Activated CD4-positive, CD25-positive, alpha-beta regulatory T cell (primary cell): ENCODE measurements around the gene TNIP1.

Experiments
- DNase-seq, 4 experiments: peaks; one replicate each; lab custom pipeline; 2025; lab: John Stamatoyannopoulos, UW

Gene TNIP1

DNA sequence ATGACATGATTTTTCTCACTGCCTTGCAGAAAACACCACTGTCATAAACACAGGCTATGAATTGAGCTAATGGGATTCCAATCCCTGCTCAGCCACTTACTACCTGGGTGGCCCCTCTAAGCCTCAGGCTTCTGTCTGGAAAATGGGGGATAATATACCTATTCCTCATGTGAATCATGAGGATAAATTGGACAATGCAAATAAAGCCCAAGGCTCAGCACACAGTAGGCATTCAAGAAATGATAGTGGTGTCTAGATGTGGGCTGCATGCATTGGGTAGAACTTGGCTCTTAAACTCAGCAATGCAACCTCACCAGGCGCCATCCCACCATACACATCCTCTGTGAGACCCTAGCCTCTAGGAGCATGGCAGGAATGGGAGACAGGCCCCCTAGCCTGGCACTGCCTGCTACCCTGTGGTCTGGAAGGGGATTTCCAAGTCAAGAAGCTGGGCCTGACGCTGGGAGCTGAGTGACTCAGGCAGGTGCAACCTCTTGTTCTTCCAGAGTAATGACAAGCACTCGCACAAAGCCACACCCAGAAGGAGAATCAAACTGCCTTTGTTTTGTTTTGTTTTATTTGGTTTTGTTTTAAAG is 2.3 kb upstream of the TNIP1 start:
- DNase-seq = peak; percentile 16 to 54 (median 25)

- no peak for DNase-seq
Measured at GRCh38 chr5:151082282-151082902, 1.6 kb upstream of the TNIP1 start.

DNA sequence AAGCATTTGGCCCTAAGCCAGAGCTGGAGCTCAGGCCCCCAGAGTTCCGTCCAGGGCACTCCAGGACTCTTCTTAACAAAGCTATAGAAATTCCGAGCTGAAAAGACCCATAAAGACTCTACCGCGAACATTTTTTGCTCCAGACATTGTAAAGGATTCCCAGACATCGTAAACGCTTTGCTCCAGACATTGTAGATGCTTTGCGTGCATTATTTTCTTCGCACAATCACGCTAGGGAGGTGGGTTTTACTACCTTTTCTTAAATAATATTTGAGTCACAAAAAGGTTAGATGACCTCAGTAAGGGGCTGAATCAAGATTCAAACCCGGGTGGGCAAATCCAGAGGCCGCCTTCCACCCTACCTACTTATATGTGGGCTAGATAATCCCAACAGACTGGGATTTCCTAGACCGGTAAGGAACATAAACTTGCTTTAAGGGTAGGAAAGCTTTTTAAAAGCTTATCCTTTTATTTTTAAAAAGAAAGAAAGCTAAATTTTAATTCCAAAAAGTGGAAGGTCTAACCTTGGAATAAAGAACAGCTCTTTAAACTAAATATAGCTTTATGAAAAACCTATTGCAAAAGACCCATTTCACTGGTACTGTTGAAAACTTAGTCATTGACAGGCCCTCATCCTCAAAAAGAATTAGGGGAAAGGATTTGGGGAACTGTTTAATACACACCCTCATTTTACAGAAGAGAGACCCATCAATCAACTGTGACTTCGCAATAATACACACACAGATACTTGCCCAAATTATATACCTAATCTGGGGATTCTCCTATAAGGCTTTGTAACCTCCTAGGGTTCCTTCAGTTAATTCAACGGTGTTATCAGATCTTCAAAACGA is 822 bp upstream of the TNIP1 start:
- no peak for DNase-seq

DNA sequence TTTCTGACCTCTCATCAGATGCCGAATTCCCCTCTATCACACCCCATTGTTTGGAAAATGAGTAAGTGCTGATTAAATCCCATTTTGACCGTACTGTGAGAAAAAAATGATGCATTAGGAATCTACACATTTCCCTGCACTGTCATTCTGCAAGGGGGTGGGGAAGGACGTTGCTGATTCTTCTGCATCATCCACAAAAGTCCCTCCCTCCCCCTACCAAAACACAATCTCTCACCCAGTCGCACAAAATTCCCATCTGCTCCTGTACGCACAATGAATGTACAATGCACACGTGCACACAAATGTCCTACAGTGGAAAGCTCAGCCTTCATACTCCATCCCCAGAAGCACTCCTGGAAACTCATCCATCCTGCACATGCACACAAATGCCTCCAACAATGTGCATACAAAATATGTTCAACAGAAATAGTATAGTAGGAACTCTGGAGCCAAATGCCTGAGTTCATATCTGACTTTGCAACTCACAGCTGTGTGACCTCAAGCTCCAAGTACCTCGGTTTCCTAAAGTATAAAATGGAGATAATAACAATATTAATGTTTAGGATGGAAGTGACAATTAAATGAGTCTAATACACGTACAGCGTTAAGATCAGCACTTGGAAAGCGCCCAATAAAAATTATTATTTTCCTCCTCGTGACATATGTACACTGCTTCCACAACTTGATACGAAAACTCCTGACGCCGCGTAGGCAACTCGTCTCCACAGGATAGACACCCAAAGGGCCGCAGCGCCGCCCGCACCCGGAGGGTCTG is 809 bp downstream of the TNIP1 start:
- no peak for DNase-seq

DNA sequence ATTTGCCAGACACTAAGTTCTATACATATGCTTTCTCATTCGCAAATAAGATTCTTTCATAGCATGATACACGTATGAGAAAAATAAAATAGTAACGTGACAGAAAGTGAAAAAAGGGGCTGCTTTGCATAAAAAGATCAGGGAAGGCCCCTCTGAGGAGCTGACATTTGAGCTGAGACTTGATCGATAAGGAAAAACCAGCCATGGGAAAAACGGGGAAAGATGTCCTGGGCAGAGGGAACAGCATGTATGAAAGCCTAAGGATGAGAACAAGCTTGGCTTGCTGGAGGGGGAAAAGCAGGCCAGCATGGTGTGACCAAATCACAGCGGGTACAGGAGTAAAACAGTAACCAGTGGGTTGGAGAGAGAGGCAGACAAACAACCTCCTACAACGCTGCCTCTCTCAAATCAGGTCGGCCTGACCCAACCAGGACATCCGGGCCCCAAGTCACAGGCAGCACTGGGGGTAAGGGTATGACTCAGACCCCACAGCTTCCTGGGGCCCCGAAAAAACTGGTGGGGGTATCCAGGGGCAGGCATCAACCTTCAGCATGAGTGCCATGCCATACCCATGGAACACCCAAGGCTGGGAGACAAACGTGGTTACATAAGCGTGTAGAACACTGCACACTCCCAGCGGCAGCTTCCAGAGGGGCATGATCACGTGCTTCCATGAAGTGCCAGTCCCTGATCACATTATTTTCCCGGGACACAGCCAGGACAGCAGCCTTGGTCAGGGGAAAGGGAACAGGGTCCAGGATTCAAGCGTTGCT is 2.2 kb downstream of the TNIP1 start:
- peak; percentile 42 to 54 (median 50) for DNase-seq

DNA sequence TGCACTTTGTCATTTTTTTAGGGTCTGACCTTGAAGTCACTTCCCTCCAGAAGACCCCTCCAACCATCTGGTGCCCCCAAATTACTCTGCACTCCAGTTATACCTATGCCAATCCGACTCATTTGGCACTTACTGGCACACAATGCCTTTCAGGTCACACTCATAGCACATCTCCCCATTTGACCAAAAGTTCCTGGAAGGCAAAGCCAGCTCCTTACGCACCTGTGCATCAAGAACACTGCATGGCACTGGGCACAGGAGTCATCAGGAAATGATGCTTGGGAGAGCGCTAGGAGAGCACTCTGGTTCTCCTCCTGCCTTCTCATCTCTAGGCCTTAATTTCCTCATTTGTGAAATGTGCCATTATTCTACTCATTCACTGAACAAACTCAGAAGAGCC is 2.9 kb downstream of the TNIP1 start:
- no peak for DNase-seq

DNA sequence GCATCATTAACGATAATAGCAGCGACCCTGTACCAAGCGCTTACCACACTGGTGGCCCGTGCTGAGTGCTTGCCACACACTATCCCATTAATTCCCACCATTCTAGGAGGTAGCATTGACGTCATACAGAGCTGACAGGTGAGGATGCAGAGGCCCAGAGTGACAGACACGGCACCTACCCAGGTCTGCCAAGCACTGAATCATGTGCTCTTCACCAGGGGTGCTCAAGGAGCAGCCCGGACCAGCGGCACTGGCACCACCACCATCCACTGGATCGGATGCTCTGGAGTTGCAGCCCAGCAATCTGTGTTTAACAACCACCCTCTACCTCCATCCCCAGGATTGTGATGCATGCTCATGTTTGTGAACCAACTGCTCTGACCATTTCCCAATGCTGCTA is 3.4 kb downstream of the TNIP1 start:
- DNase-seq = no peak

DNA sequence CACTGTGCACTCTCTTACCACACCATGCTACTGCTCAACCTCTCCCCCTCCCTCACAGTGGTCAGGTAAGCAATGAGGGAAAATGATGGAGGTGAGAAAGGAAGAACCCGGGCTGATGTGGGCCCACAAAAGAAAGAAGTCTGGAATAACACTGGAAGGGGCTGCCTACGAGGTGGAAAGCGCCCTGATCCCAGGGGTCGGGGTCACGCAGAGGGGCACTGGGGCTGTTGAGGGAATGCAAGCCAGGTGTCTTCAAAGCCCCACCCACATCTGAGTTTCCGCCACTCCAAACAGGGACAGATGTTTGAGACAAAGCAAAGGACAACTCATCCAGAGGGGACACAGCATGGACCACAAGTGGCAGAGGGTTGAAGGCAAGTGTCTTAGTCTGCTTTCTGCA is 4.2 kb downstream of the TNIP1 start:
- no peak for DNase-seq

DNA sequence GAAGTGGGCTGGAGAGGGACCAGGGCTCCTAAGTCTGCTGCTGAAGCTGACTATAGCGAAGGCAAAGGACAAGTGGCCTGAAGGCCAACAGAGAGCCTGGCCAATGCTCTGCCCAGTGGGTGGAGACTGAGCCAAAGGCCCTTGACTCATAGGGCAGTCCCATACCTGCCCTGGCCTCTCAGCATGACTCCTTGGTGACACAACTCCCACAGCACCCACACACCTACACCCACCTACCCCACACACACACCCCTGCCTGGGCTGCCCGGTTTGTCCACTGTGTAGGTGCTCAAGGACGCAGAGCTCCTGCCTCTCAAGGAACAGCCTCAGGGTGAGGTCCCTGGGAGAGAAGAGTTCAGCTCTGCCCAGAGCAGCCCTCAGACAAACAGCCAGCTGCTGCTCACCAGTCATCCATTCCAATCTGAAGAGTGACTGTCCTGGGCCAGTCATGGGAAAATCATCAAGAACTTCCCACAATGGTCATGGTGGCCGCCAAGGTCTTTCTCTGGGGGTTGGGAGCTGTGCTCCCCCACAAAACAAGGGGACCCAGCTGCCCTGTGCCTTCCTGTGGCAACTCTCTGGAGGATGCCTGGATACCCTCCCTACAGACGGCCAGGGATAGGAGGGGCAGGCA is 5.0 kb downstream of the TNIP1 start:
- DNase-seq = no peak

DNA sequence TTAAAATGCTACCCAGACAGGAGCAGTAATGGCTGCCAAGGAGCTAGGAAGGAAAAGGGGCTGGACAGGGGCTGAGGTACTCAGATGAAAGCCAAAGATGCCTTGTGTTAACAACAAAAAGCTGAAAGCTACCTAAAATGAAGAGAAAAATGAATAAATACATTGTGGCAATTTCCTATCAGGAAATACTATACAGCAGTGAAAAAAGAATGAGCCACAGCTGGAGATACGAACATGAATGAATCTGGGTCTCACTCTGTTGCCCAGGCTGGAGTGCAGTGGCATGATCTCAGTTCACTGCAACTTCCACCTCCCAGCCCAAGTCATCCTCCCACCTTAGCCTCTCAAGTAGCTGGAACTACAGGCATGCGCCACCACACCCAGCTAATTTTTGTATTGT is 6.3 kb downstream of the TNIP1 start:
- no peak for DNase-seq

- no peak for DNase-seq
Measured at GRCh38 chr5:151073280-151073679, 7.6 kb downstream of the TNIP1 start.

GRCh38 chr5:151072630-151073025 is 8.2 kb downstream of the TNIP1 start:
- DNase-seq = no peak

DNA sequence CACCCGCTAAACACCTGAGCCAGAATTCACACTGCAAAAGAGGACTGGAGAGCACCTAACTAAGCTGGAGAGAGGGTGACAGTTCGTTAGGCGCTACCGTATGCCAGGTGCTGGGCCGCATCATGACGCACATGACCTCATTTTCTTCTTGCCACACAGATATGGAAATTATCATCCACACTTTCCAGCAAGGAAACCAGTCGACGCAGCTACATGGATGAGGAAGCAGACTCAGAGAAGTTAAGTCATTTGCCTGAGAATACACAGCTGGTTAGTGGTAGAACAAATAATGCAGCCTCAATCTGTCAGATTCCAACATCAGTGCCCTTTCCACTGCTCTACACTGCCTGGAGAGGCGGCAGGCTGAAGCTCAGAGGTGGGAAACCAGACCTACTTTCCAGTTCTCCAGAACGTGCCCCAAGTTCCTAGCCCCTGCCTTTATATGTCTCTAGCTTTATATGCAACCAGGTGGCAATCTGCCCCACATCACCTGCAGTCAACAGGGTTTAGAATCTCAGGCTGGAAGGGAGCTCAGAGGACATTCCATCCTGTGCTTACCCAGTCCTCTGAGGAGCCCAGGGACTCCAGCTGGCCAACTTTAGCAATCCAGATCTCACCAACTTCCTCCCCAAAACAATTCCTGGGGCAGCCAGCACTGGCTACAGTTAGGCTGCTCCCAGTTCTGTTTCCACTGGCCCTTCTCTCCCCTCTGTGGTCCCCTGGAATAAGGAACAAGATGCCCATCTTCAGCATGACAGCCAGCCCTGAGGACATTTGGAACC is 8.8 kb downstream of the TNIP1 start:
- DNase-seq = no peak

DNA sequence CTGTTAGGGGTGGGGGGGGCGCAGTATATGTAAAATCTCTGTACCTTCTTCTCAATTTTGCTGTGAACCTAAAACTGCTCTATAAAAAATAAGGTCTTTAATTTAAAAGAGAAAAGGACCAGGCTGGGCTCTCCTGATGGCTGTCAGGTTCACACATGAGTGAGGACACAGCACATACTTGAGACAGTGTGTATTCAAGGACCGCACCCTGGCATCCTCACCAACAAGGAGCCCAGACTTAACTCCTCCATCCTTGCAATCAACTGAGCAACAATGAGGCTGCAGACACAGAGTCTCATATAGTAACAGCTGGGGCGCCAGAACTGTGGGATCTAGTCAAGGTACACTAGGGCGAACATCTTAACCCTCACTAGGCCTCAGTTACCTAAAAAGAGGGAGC is 9.8 kb downstream of the TNIP1 start:
- no peak for DNase-seq

DNA sequence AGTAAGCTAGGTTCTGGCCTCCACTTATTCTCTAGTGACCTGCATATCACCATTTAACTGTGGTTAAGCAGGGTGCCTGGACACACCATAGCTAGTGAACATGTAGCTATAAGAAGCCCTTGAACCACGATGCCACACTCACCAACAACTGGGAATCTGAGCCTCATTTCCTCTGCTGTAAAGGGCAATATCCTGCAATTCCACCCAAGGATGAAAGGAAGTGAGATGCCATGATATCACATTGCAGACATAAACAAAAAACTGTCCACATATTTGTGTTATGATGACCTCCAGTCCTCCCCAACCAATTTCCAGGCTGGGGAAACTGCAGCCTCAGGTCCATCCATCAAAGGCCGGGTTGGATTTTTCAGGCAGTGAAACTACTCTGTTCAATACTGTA is 10.4 kb downstream of the TNIP1 start:
- no peak for DNase-seq

DNA sequence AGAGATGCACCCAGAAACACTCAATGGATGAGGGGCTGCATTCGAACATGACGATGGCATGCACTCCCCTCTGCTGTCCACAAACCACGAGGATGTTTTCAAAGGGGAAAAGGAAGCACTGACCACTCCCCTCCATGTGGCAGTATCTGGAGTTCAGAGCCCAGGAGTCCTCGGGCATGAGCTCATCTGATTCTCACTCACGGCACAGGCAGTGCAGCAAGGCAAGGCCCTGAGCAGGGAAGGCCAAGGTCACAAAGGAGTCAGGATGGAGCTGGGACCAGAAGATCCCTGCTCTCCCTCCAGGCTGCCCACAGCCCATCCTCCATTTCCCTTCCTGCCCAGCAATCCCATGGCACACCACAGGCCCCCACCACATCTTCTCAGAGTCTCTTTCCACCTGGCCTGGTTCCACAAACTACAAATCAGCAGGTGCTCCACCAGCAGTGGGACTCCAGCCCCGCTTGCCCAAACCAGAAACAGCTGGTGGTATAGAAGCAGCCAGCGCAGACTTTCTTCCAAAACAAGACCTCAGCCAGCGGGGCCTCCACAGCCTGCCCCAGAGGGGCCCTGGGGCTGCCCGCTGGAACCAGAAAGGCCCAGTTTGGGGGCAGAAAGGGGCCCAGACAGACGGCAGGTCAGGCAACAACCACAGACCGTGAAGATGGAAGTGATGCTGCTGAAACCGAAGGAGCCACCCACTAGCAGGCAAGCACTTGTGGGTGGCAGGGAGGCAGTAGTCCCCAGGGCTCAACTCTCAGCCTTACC is 12.2 kb downstream of the TNIP1 start:
- no peak for DNase-seq

DNA sequence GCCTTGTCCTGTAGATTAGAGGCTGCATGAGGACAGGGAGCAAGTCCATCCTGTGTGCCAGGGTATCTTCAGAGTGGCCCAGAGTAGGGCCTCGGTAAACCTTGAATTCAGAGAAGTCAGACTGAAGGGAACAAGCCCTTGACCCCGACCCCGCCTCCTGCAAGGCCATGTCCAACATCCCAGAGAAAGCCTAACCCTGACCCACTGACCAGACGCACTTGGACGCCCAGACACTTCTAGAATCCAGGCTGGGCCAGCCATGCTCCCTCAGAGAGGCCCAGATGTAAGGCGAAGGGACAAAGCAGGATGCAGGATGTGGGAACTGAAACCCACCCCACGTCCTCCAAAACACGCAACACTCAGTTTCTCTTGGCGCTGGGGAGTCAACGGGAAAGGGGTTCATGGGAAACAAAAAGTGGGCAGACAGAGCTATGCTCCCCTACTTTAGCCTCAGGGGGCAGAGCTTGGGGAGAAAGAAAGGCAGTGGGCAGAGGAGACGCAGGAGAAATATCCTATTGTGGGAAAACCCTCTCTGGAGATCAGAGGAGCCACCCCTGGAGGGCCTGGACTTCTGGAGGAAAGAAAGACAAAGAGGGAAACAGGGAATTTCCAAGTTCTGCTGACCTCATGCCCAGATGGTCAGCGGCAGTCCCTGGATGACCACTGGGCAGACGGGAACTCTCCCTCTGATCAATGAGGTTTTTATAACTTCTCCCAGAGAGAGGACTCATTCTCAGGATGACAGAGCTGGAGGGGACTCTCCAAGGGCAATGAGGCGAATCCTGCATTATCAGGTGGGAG is 13.0 kb downstream of the TNIP1 start:
- DNase-seq = no peak

GRCh38 chr5:151066920-151067319 is 13.9 kb downstream of the TNIP1 start:
- DNase-seq = no peak

GRCh38 chr5:151065609-151066008 is 15.2 kb downstream of the TNIP1 start:
- no peak for DNase-seq
